GM21447 (cell line): ENCODE results near the gene EREG.
A peak's percentile ranks its signal among the peaks of the same experiment; 100 is the strongest.

ENCODE experiments used
- ATAC-seq: cut with Tn5 transposase; IDR thresholded peaks from one replicate; pipeline ENCODE4 v1.9.1; 2021; ENCODE audit not compliant: unreplicated experiment

EREG gene

DNA sequence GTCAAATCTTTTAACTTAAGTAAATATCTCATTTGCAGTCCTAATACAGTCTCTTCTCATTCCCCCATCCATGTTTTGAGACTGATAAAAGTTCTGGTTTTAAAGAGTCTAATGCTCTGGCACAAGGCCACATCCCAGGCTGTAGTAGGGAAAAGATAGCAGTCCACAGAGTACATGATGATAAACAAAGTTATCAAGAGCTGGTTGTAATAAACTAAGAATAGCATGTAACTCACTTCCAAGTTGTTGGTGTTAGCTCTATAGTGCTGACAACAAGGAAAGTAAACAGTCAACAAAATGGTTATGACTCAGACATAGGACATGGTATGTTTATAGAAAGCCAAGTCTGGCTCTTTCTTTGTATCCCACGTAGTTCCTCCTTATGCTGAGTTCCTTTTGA, 58.2 kb downstream of the EREG start:
- ATAC-seq = no peak

GRCh38 chr4:74424111-74424510, 59.2 kb downstream of the EREG start:
- ATAC-seq = no peak

GRCh38 chr4:74426101-74426500, 61.2 kb downstream of the EREG start:
- no peak for ATAC-seq

DNA sequence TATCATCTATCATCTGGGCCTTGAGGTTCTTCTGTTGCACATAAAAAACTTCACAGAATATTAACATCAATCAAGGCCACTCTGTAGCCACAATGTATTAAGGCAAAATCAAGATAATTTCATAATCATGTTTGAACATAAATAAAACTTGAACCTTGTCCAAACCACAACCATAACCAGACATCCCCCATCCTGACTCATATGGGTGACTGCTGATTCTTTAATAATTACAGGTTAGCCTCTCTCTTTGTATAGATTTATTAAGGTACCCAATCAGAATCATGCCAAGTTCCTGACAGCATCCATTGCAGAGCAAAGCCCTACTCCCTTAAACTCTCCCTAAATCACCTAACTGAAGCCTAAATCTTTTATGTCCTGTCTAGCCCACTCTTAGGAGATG, 63.3 kb downstream of the EREG start:
- ATAC-seq = no peak

- peak; percentile 94 for ATAC-seq
These were observed 66.3 kb downstream of the EREG start for GRCh38 chr4:74431113-74431826.

DNA sequence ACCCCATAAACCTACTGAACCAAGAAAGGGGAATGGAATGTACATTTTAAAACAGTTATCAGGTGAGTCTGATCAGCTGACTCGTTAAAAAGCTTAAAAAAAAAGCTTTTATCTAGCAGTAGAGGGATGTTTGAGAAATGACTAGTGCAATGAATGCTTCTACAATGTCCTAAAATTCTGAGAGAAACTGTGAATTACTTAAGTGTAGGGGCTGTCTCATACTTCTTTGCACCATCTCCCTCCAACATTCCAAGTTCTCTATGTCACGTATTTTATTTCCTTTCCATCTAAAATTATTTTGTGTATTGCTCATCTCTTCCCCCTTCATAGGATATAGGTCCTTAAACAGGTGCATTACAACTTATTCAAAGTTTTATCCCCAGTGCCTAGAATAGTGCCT, 68.1 kb downstream of the EREG start:
- no peak for ATAC-seq

GRCh38 chr4:74433541-74434172, 68.7 kb downstream of the EREG start:
- ATAC-seq = no peak

DNA sequence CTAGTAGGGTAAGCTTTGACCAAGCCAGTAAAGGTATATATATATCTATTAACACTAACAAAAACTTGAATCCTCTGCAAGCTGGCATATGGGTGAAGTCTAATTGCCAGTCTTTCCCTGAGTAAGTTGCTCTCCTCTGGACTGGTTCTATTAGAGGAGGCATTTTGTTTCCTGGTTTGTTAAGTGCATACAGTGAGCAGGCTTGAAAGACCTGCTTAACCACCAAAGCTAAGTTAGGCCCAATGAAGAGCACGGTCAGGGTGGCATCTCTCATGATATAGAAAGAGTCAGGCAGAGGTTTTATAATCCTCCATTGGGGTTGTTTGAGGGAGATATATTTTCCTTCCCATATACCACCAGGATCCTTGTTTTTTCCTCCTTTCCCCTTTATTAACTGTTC, 70.4 kb downstream of the EREG start:
- ATAC-seq = no peak

DNA sequence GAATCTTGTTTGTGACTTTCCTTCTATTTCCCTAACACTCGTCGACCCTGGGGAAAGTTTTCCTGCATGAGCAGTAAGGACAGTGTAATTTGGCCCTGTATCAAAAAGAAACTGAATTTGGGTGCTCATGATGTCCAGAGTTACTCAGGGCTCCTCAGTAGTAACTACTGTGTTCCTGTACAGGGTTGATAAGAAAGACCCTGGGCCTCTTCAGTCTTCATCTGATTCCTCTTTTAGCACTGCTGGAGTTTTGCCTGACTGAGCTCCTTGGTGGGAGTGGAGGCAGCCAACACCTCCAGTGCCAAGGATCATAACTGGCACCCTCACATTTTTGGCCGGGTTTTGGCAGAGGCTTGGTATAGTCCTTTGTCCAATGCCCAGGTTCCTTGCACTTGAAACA, 72.9 kb downstream of the EREG start:
- no peak for ATAC-seq
